Neural cell (in vitro differentiated cells): ENCODE data around the gene EDNRB. TPM values are rescaled to one million over a fixed set of nuclear protein-coding genes. Genes with fewer than 3 reads are reported as not detected.

Experiments
- H2AFZ ChIP-seq: fragments of 200-600, 300-800 bp; sonication (generic), shearing (Covaris generic); 2 replicates; pipeline ENCODE4 v1.6.0; 2014; ENCODE audit warnings: low read depth, mild to moderate bottlenecking, antibody characterized with exemption, low read length, moderate library complexity
- H3F3A ChIP-seq: fragments of 200-600 bp; shearing (Covaris generic); 2 replicates; pipeline ENCODE4 v1.6.1; 2016; ENCODE audit warnings: mild to moderate bottlenecking, moderate library complexity, mixed read lengths, antibody characterized with exemption, low read length; ENCODE audit not compliant: insufficient read depth, poor library complexity, severe bottlenecking
- H3K27ac ChIP-seq: fragments of 200-600, 300-800 bp; sonication (generic), shearing (Covaris generic); 2 replicates; pipeline ENCODE4 v1.5.1; 2014; ENCODE audit warnings: mild to moderate bottlenecking, low read length, moderate library complexity
- H3K27me3 ChIP-seq: fragments of 300-800, 200-600 bp; sonication (generic), shearing (Covaris generic); 2 replicates; pipeline ENCODE4 v1.6.0; 2014; ENCODE audit warnings: mild to moderate bottlenecking, low read depth, low read length, moderate library complexity; ENCODE audit not compliant: insufficient read depth
- H3K36me3 ChIP-seq: fragments of 300-800, 200-600 bp; sonication (generic), shearing (Covaris generic); 2 replicates; pipeline ENCODE4 v1.5.1; 2014; ENCODE audit warnings: mild to moderate bottlenecking, antibody characterized with exemption, low read length, moderate library complexity; ENCODE audit not compliant: insufficient read depth
- H3K4me2 ChIP-seq: fragments of 300-800, 200-600 bp; sonication (generic), shearing (Covaris generic); 2 replicates; pipeline ENCODE4 v1.6.0; 2014; ENCODE audit warnings: mild to moderate bottlenecking, low read length
- H3K4me3 ChIP-seq: fragments of 300-800, 200-600 bp; sonication (generic), shearing (Covaris generic); 2 replicates; pipeline ENCODE4 v1.5.1; 2014; ENCODE audit warnings: mild to moderate bottlenecking, low read length, moderate library complexity
- H3K79me2 ChIP-seq: fragments of 200-600 bp; shearing (Covaris generic); replicated peaks from 2 replicates; pipeline ENCODE4 v1.6.0; 2014; ENCODE audit warnings: mild to moderate bottlenecking, low read length, moderate library complexity; ENCODE audit not compliant: insufficient read depth
- H3K9ac ChIP-seq: fragments of 300-800, 200-600 bp; sonication (generic), shearing (Covaris generic); 2 replicates; pipeline ENCODE4 v1.6.1; 2016; ENCODE audit warnings: mild to moderate bottlenecking, low read length, mixed read lengths
- H3K9me2 ChIP-seq: fragments of 200-600 bp; shearing (Covaris generic); 2 replicates; pipeline ENCODE4 v1.6.1; 2016; ENCODE audit warnings: mild to moderate bottlenecking, low read length, mixed read lengths; ENCODE audit not compliant: insufficient read depth
- H3K9me3 ChIP-seq: fragments of 200-600, 300-800 bp; sonication (generic), shearing (Covaris generic); 2 replicates; pipeline ENCODE4 v1.6.1; 2016; ENCODE audit warnings: mild to moderate bottlenecking, mixed run types, low read length, moderate library complexity, mixed read lengths
- H4K20me1 ChIP-seq: fragments of 200-600 bp; shearing (Covaris generic); 2 replicates; pipeline ENCODE4 v1.6.1; 2016; ENCODE audit warnings: mild to moderate bottlenecking, mixed run types; ENCODE audit not compliant: insufficient read depth
- EP300 ChIP-seq: fragments of 450-650 bp; conservative IDR thresholded peaks from 2 replicates; pipeline ENCODE4 v1.6.1; 2014; ENCODE audit warnings: antibody characterized with exemption, mild to moderate bottlenecking, moderate library complexity; ENCODE audit not compliant: poor library complexity, severe bottlenecking
- EZH2 ChIP-seq: fragments of 200-600, 300-800 bp; shearing (Covaris generic), sonication (generic); IDR thresholded peaks from 2 replicates; pipeline ENCODE4 v1.6.1; 2014; ENCODE audit warnings: antibody characterized with exemption, low read length, borderline replicate concordance, mild to moderate bottlenecking; ENCODE audit not compliant: insufficient read depth, poor library complexity, severe bottlenecking
- MXI1 ChIP-seq: fragments of 450-650 bp; conservative IDR thresholded peaks from 2 replicates; pipeline ENCODE4 v1.6.1; 2014; ENCODE audit warnings: antibody characterized with exemption, mild to moderate bottlenecking; ENCODE audit not compliant: poor library complexity, severe bottlenecking
- POLR2AphosphoS5 ChIP-seq: IDR thresholded peaks from 2 replicates; pipeline ENCODE4 v1.6.1; 2012
- RAD21 ChIP-seq: fragments of 450-650 bp; conservative IDR thresholded peaks from 2 replicates; pipeline ENCODE4 v1.6.1; 2014; ENCODE audit warnings: antibody characterized with exemption, mild to moderate bottlenecking, moderate library complexity
- SMC3 ChIP-seq: fragments of 450-650 bp; conservative IDR thresholded peaks from 2 replicates; pipeline ENCODE4 v1.6.1; 2014; ENCODE audit warnings: antibody characterized with exemption, mild to moderate bottlenecking, moderate library complexity; ENCODE audit not compliant: poor library complexity
- TAF1 ChIP-seq: IDR thresholded peaks from 2 replicates; pipeline ENCODE4 v1.6.1; 2012; ENCODE audit warnings: low read depth
- polyA plus RNA-seq: library from polyadenylated mRNA; depleted of rRNA; stranded (reverse); fragments of >200 nt; gene quantifications from 2 replicates; pipeline ENCODE4 v1.2.3, GENCODE V29; 2014
- TF ChIP-seq, protein P1 (sequence below): IDR thresholded peaks from 2 replicates; pipeline ENCODE4 v1.6.1; 2012; ENCODE audit warnings: borderline replicate concordance
- TF ChIP-seq, protein P2 (sequence below): fragments of 450-650 bp; IDR thresholded peaks from 2 replicates; pipeline ENCODE4 v1.5.1; 2014; ENCODE audit warnings: antibody characterized with exemption, mild to moderate bottlenecking, moderate library complexity; ENCODE audit not compliant: poor library complexity, severe bottlenecking

EDNRB gene
- polyA plus RNA-seq, 1 donor from 2014 or later: 0.20 TPM

DNA sequence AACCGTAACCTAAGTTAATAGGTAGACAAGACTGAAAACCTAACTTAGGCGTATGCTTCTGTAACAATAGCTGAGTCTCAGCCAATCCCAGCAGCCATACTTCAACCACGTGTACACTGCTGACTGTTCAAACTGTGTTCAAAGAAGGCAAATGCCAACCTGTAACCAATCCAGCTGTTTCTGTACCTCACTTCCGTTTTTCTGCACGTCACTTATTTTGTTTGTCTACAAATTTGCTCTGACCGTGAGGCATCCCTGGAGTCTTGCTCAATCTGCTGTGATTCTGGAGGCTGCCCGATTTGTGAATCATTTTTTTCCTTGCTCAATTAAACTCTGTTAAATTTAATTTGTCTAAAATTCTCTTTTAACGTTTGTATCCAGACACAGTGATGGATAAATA is 59.2 kb downstream of the EDNRB start:
- H3F3A ChIP-seq: no peaks in the 10 kb centered on the region
- no peaks in the 10 kb centered on the region for H3K27me3 ChIP-seq
- no peak overlapping the region for H3K9ac ChIP-seq
- H3K4me2 ChIP-seq: no peak overlapping the region
- TF ChIP-seq, protein P1, sequence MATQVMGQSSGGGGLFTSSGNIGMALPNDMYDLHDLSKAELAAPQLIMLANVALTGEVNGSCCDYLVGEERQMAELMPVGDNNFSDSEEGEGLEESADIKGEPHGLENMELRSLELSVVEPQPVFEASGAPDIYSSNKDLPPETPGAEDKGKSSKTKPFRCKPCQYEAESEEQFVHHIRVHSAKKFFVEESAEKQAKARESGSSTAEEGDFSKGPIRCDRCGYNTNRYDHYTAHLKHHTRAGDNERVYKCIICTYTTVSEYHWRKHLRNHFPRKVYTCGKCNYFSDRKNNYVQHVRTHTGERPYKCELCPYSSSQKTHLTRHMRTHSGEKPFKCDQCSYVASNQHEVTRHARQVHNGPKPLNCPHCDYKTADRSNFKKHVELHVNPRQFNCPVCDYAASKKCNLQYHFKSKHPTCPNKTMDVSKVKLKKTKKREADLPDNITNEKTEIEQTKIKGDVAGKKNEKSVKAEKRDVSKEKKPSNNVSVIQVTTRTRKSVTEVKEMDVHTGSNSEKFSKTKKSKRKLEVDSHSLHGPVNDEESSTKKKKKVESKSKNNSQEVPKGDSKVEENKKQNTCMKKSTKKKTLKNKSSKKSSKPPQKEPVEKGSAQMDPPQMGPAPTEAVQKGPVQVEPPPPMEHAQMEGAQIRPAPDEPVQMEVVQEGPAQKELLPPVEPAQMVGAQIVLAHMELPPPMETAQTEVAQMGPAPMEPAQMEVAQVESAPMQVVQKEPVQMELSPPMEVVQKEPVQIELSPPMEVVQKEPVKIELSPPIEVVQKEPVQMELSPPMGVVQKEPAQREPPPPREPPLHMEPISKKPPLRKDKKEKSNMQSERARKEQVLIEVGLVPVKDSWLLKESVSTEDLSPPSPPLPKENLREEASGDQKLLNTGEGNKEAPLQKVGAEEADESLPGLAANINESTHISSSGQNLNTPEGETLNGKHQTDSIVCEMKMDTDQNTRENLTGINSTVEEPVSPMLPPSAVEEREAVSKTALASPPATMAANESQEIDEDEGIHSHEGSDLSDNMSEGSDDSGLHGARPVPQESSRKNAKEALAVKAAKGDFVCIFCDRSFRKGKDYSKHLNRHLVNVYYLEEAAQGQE: no peak
- no peak for TF ChIP-seq EP300
- TF ChIP-seq RAD21: no peak
- TF ChIP-seq, protein P2, sequence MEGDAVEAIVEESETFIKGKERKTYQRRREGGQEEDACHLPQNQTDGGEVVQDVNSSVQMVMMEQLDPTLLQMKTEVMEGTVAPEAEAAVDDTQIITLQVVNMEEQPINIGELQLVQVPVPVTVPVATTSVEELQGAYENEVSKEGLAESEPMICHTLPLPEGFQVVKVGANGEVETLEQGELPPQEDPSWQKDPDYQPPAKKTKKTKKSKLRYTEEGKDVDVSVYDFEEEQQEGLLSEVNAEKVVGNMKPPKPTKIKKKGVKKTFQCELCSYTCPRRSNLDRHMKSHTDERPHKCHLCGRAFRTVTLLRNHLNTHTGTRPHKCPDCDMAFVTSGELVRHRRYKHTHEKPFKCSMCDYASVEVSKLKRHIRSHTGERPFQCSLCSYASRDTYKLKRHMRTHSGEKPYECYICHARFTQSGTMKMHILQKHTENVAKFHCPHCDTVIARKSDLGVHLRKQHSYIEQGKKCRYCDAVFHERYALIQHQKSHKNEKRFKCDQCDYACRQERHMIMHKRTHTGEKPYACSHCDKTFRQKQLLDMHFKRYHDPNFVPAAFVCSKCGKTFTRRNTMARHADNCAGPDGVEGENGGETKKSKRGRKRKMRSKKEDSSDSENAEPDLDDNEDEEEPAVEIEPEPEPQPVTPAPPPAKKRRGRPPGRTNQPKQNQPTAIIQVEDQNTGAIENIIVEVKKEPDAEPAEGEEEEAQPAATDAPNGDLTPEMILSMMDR: no peak
- no peak for TF ChIP-seq POLR2AphosphoS5
- no peak for TF ChIP-seq MXI1
- TF ChIP-seq SMC3: no peak
- TF ChIP-seq TAF1: no peak
- TF ChIP-seq EZH2: no peak
- H3K36me3 ChIP-seq: no peaks in the 10 kb centered on the region
- H3K9me2 ChIP-seq: no peaks in the 10 kb centered on the region
- H2AFZ ChIP-seq: no peak overlapping the region
- H3K27ac ChIP-seq: no peak overlapping the region
- H4K20me1 ChIP-seq: no peaks in the 10 kb centered on the region
- H3K79me2 ChIP-seq: no peaks in the 10 kb centered on the region
- H3K9me3 ChIP-seq: no peaks in the 10 kb centered on the region
- H3K4me3 ChIP-seq: no peak overlapping the region

DNA sequence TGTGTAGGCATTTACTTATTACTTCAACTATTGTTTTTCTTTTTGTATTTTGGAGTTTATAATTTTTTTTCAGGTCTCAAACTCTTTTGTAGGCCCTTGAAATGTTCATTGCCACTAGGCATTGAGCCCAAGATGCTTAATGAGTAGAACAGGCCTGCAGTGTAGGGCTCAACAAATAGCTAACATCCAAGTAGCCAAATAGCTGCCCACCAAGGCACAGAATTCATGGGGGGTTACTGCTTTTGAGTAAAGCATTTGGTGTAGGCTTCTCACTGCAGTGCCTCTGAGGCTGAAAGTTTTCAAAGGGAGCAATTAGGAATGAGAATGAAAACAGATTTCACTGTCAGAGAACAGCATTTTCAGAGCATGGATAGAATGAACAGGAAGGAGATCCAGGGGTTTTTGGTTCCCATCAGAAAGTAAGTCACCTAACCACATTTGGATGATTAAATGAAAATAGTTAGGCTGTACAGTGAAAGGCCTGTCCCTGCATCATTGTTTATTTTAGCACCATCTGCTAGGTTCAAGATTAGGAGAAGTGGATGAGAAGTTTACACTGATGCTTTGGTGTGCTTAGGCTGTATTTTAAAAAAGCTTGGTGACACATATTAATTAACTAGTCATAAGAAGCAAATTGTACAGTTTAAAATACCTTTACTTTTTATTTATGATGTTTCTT is 61.0 kb downstream of the EDNRB start:
- no peak overlapping the region for H2AFZ ChIP-seq
- no peaks in the 10 kb centered on the region for H3K79me2 ChIP-seq
- TF ChIP-seq, protein P2: no peak
- H4K20me1 ChIP-seq: no peaks in the 10 kb centered on the region
- no peaks in the 10 kb centered on the region for H3K36me3 ChIP-seq
- H3K27ac ChIP-seq: no peak overlapping the region
- no peaks in the 10 kb centered on the region for H3F3A ChIP-seq
- H3K9me3 ChIP-seq: no peaks in the 10 kb centered on the region
- H3K4me3 ChIP-seq: no peak overlapping the region
- no peak overlapping the region for H3K9ac ChIP-seq
- H3K4me2 ChIP-seq: no peak overlapping the region
- no peaks in the 10 kb centered on the region for H3K27me3 ChIP-seq
- H3K9me2 ChIP-seq: no peaks in the 10 kb centered on the region
